ENCODE measurements around the gene ZNF160. TPM values are rescaled to one million over a fixed set of nuclear protein-coding genes. Genes with fewer than 3 reads are reported as not detected.

ZNF160 gene
- total and polyA plus RNA-seq, 8 donors, result 23.2 to 78.0 (median 50.9) TPM

DNA sequence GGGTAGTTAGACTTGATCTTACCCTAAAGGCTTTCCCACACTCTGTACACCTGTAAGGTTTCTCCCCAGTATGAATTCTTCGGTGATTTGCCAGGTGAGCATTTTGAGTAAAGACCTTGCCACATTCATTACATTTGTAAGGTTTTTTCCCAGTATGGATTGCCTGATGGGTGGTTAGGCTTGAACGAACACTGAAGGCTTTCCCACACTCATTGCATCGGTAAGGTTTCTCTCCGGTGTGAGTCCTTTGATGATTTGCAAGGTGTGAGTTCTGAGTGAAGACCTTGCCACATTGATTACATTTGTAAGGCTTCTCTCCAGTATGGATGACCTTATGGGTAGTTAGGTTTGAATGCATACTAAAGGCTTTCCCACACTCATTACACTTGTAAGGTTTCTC lies 35.0 kb downstream of the ZNF160 start:
- Histone ChIP-seq H3K27me3 (no peaks in the 10 kb centered on the region), H3K27ac (no peak overlapping the region), H3K9me3 (peaks cover 13 to 97% of the 10 kb centered on the region in 2 donors), H3K4me3 (no peak overlapping the region), H3K4me1 (no peaks in the 10 kb centered on the region), H3K36me3 (peaks cover 11 to 76% of the 10 kb centered on the region in 2 donors)
- no peak for ATAC-seq
- TF ChIP-seq, protein P1, sequence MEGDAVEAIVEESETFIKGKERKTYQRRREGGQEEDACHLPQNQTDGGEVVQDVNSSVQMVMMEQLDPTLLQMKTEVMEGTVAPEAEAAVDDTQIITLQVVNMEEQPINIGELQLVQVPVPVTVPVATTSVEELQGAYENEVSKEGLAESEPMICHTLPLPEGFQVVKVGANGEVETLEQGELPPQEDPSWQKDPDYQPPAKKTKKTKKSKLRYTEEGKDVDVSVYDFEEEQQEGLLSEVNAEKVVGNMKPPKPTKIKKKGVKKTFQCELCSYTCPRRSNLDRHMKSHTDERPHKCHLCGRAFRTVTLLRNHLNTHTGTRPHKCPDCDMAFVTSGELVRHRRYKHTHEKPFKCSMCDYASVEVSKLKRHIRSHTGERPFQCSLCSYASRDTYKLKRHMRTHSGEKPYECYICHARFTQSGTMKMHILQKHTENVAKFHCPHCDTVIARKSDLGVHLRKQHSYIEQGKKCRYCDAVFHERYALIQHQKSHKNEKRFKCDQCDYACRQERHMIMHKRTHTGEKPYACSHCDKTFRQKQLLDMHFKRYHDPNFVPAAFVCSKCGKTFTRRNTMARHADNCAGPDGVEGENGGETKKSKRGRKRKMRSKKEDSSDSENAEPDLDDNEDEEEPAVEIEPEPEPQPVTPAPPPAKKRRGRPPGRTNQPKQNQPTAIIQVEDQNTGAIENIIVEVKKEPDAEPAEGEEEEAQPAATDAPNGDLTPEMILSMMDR (IDR thresholded peaks at IDR 0.05), result no peak
- intact Hi-C loops (cut with DNase I), result no loop called here
- DNase-seq, result no peak

DNA sequence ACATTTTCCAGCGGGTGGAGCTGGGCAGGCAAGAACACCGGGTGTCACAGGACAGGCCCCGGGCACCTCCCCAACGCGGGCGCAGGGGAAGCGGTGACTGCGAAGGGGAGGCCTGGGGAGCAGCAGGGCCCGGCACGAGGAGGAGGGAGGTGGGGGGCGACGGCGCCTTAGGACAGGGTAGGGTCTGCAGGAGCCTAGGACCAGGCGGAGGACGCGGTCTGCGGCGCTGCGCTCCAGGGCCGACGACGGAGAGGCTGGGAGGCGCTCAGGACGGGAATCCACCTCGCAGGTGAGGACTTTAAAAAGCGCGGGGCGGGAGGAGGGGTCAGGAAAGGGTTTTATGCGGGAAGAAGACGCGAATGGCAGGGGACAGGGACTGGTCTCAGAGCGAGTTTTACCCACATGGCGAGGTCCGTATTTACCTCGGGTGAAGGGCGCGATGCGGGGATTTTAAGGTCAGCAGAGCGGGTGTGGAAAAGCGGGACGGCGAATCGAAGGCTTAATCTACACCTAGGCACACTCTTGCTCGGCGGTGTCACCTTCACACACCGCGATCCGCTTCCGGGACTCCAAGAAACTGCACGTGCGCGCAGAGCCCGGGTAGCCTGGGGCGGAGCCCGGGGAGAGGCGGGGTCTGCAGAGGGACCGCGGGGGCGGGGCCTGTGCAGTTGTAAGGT lies 45.2 kb downstream of the ZNF160 start:
- Histone ChIP-seq H3K36me3 (no peaks in the 10 kb centered on the region), H3K4me3 (no peak overlapping the region), H3K27me3 (peaks cover 0 to 28% of the 10 kb centered on the region in 2 donors), H3K4me1 (no peaks in the 10 kb centered on the region), H3K27ac (no peak overlapping the region), H3K9me3 (peaks cover 0 to 92% of the 10 kb centered on the region in 2 donors)
- TF ChIP-seq, protein P1 (IDR thresholded peaks at IDR 0.05), result no peak
- DNase-seq, result peak in 1 of 4 donors; percentile 50
- peak; percentile 58 for ATAC-seq
- intact Hi-C loops (cut with DNase I), result no loop called here

DNA sequence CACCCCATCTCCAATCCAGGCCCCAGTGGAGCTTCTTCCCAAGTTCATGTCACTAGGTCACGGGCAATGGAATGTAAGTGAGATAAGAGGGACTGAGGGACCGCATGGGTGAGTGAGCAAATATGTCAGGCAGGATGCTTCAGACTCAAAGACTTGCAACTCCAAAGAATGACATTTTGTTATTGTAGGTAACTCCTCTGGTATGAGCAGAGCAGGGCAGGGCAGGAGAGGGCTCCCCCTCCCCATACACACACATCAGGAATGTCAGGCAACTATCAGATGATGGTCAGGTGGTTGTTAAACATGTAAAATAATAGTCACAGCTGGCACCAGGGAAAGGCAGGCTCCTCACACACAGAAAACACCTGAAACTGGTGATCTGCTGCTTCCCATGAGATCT lies 48.1 kb downstream of the ZNF160 start:
- Histone ChIP-seq H3K4me1 (no peaks in the 10 kb centered on the region), H3K4me3 (no peak overlapping the region), H3K27ac (no peak overlapping the region), H3K36me3 (no peaks in the 10 kb centered on the region), H3K27me3 (peaks cover 0 to 28% of the 10 kb centered on the region in 2 donors), H3K9me3 (peaks cover 0 to 91% of the 10 kb centered on the region in 2 donors)
- intact Hi-C loops (cut with DNase I), result no loop called here
- TF ChIP-seq, protein P1 (IDR thresholded peaks at IDR 0.05), result no peak
- ATAC-seq (no peak), DNase-seq (no peak)

DNA sequence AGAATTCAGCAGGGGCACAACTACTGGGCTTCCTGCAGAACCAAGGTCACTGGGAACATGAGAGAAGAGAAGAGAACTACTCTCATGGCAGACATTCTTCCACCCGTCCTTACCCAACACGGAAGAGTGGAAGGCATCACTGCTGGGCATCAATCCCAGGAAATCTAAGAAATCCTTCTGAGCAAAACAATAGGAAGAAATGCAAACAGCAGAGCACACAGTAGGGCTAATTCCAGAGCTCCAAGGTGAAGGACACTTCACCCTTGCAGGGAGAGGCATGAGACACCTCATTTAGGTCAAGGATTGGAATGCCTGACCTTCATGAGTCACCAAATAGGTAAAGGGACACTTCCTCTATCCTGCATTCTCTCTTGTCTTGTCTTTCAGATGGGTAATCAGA lies 55.8 kb downstream of the ZNF160 start:
- H3K4me3 ChIP-seq, result no peak overlapping the region
- H3K4me1 ChIP-seq, result no peaks in the 10 kb centered on the region
- H3K36me3 ChIP-seq, result no peaks in the 10 kb centered on the region
- H3K27ac ChIP-seq, result no peak overlapping the region
- peaks cover 0 to 24% of the 10 kb centered on the region in 2 donors for H3K27me3 ChIP-seq
- H3K9me3 ChIP-seq, result peaks cover 0 to 85% of the 10 kb centered on the region in 2 donors
- ATAC-seq (no peak), DNase-seq (no peak)
- TF ChIP-seq, protein P1 (IDR thresholded peaks at IDR 0.05), result no peak
- intact Hi-C loops (cut with DNase I), result no loop called here

- intact Hi-C loops (cut with DNase I), result no loop called here
- Histone ChIP-seq H3K36me3 (no peaks in the 10 kb centered on the region), H3K9me3 (peaks cover 0 to 83% of the 10 kb centered on the region in 2 donors), H3K27ac (no peak overlapping the region), H3K4me3 (no peak overlapping the region), H3K4me1 (no peaks in the 10 kb centered on the region), H3K27me3 (peaks cover 0 to 30% of the 10 kb centered on the region in 2 donors)
- TF ChIP-seq, protein P1 (IDR thresholded peaks at IDR 0.05), result no peak
- ATAC-seq, result no peak
- DNase-seq, result no peak
Measured at GRCh38 chr19:53045536-53045935, 57.7 kb downstream of the ZNF160 start.
